T-helper 2 cell treated with Interferon-gamma antibody and Interleukin-4, amounts not matched to agents 5 μg/mL and 100 μg/mL, for 36 hours (primary cell): ENCODE measurements around the gene DNAH1.
"Not testable (repeated sequence)": the region's sequence is repeated elsewhere in the genome, so short reads cannot be mapped to it uniquely, and the experiment has no call there.

Experiments
- DNase-seq: peaks from one replicate; pipeline ENCODE4 v3.0.0; 2021; ENCODE audit warnings: low spot score
- H3K27ac Mint-ChIP-seq: one replicate; pipeline ENCODE4 v1.8.0; 2021; ENCODE audit warnings: mild to moderate bottlenecking, mixed read lengths
- H3K27me3 Mint-ChIP-seq: one replicate; pipeline ENCODE4 v1.8.0; 2021; ENCODE audit warnings: low read depth, mixed read lengths
- H3K36me3 Mint-ChIP-seq: one replicate; pipeline ENCODE4 v1.8.0; 2021; ENCODE audit warnings: low read depth, mixed read lengths
- H3K4me1 Mint-ChIP-seq: one replicate; pipeline ENCODE4 v1.8.0; 2021; ENCODE audit warnings: low read depth, mixed read lengths
- H3K4me3 Mint-ChIP-seq: one replicate; pipeline ENCODE4 v1.8.0; 2022; ENCODE audit warnings: mild to moderate bottlenecking, moderate library complexity, mixed read lengths
- H3K9me3 Mint-ChIP-seq: one replicate; pipeline ENCODE4 v1.8.0; 2021; ENCODE audit warnings: mixed read lengths

The DNAH1 gene

GRCh38 chr3:52283306-52283705 lies 32.8 kb upstream of the DNAH1 start:
- H3K9me3 Mint-ChIP-seq = no peaks in the 10 kb centered on the region
- no peak overlapping the region for H3K4me3 Mint-ChIP-seq
- H3K27me3 Mint-ChIP-seq = no peaks in the 10 kb centered on the region
- H3K27ac Mint-ChIP-seq = peak overlapping the region; percentile 55
- peaks cover 42% of the 10 kb centered on the region for H3K4me1 Mint-ChIP-seq
- H3K36me3 Mint-ChIP-seq = peaks cover 16% of the 10 kb centered on the region
- DNase-seq = no peak

DNA sequence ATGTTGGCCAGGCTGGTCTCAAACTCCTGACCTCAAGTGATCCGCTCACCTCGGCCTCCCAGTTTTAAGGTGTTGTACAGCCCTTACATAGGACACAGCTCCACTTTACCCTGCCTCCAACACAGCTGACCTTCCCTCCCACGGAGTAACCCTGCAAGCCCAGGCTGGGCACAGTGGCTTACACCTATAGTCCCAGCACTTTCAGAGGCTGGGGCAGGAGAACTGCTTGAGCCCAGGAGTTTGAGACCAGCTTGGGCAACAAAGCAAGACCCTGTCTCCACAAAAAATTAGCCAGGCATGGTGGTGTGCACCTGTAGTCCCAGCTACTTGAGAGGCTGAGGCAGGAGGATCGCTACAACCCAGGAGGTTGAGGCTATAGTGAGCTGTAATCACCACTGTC lies 32.1 kb upstream of the DNAH1 start:
- H3K9me3 Mint-ChIP-seq = not testable (repeated sequence)

DNA sequence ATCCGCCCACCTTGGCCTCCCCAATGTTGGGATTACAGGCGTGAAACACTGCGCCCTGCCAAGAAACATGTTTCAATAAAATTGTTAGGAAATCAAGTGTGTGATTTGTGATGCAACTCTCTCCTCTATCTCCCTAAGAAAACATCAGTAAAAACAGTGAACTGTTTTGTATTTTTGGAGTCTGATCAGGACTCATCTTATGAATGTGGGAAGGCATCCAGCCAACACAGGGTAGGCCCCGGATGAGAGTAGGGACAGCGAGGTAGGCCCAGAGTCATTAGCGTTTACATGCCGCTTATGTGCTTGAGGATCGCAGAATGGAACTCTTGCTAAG lies 29.4 kb upstream of the DNAH1 start:
- H3K36me3 Mint-ChIP-seq = peaks cover 13% of the 10 kb centered on the region
- peak overlapping the region; percentile 100 for H3K4me3 Mint-ChIP-seq
- no peak for DNase-seq

More for the DNA sequence above, 32.1 kb upstream of the DNAH1 start:
- peaks cover 47% of the 10 kb centered on the region for H3K4me1 Mint-ChIP-seq
- H3K27ac Mint-ChIP-seq = peak overlapping the region; percentile 31
- H3K4me3 Mint-ChIP-seq, DNase-seq, H3K27me3 Mint-ChIP-seq: not testable (repeated sequence)
- peaks cover 12% of the 10 kb centered on the region for H3K36me3 Mint-ChIP-seq

DNA sequence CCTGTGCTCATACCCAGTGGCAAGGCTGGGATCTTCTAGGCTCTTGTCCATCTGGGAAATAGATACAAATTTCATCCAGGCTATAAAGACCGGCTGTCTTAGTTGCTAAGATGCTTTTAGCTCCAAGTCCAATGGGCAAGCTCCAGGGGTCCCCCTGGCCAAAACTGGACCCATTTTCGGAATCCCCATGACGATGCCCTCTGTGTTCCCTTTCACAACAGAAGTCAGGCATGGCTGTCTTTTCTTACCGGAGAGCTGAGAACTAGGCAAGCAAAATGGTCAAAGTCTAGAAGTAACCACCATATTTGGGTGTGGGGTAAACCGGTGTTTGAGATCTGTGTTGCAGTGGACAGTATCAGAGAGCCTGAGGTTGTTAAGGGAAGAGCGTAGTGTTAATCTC lies 27.4 kb upstream of the DNAH1 start:
- Mint-ChIP-seq H3K27ac (peak overlapping the region; percentile 100), H3K4me3 (peak overlapping the region; percentile 100), H3K36me3 (peaks cover 17% of the 10 kb centered on the region), H3K27me3 (no peaks in the 10 kb centered on the region), H3K9me3 (no peaks in the 10 kb centered on the region), H3K4me1 (peaks cover 25% of the 10 kb centered on the region)
- no peak for DNase-seq

More for the DNA sequence above, 29.4 kb upstream of the DNAH1 start:
- Mint-ChIP-seq H3K27ac (peak overlapping the region; percentile 100), H3K4me1 (peaks cover 37% of the 10 kb centered on the region), H3K27me3 (no peaks in the 10 kb centered on the region), H3K9me3 (no peaks in the 10 kb centered on the region)

- DNase-seq = no peak
- no peaks in the 10 kb centered on the region for H3K27me3 Mint-ChIP-seq
- peak overlapping the region; percentile 19 for H3K27ac Mint-ChIP-seq
- H3K4me3 Mint-ChIP-seq = peak overlapping the region; percentile 28
- H3K36me3 Mint-ChIP-seq = peaks cover 13% of the 10 kb centered on the region
- H3K4me1 Mint-ChIP-seq = peaks cover 21% of the 10 kb centered on the region
- no peaks in the 10 kb centered on the region for H3K9me3 Mint-ChIP-seq
Observed at GRCh38 chr3:52289338-52289746, 26.8 kb upstream of the DNAH1 start.

GRCh38 chr3:52289747-52290595 lies 26.1 kb upstream of the DNAH1 start:
- Mint-ChIP-seq H3K27me3 (no peaks in the 10 kb centered on the region), H3K27ac (peak overlapping the region; percentile 19), H3K4me1 (peaks cover 19% of the 10 kb centered on the region), H3K9me3 (no peaks in the 10 kb centered on the region), H3K36me3 (peaks cover 13% of the 10 kb centered on the region), H3K4me3 (no peak overlapping the region)
- no peak for DNase-seq

GRCh38 chr3:52290596-52291507 lies 25.3 kb upstream of the DNAH1 start:
- H3K36me3 Mint-ChIP-seq = peaks cover 12% of the 10 kb centered on the region
- H3K27ac Mint-ChIP-seq = no peak overlapping the region
- H3K4me3 Mint-ChIP-seq = no peak overlapping the region
- H3K9me3 Mint-ChIP-seq = no peaks in the 10 kb centered on the region
- no peaks in the 10 kb centered on the region for H3K27me3 Mint-ChIP-seq
- no peak for DNase-seq
- H3K4me1 Mint-ChIP-seq = peaks cover 18% of the 10 kb centered on the region

GRCh38 chr3:52291508-52292181 lies 24.5 kb upstream of the DNAH1 start:
- Mint-ChIP-seq H3K27me3 (no peaks in the 10 kb centered on the region), H3K4me1 (peaks cover 17% of the 10 kb centered on the region), H3K4me3 (no peak overlapping the region), H3K9me3 (no peaks in the 10 kb centered on the region), H3K36me3 (peaks cover 12% of the 10 kb centered on the region), H3K27ac (no peak overlapping the region)
- no peak for DNase-seq

DNA sequence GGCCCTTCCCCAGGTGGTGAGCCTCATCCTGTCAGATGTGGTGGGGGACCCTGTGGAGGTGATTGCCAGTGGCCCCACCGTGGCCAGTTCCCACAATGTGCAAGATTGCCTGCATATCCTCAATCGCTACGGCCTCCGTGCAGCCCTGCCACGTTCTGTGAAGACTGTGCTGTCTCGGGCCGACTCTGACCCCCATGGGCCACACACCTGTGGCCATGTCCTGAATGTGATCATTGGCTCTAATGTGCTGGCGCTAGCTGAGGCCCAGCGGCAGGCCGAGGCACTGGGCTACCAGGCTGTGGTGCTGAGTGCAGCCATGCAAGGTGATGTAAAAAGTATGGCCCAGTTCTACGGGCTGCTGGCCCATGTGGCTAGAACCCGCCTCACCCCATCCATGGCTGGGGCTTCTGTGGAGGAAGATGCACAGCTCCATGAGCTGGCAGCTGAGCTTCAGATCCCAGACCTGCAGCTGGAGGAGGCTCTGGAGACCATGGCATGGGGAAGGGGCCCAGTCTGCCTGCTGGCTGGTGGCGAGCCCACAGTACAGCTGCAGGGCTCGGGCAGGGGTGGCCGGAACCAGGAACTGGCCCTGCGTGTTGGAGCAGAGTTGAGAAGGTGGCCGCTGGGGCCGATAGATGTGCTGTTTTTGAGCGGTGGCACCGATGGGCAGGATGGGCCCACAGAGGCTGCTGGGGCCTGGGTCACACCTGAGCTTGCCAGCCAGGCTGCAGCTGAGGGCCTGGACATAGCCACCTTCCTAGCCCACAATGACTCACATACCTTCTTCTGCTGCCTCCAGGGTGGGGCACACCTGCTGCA lies 23.7 kb upstream of the DNAH1 start:
- no peaks in the 10 kb centered on the region for H3K9me3 Mint-ChIP-seq
- H3K36me3 Mint-ChIP-seq = peaks cover 7% of the 10 kb centered on the region
- no peak for DNase-seq
- no peak overlapping the region for H3K27ac Mint-ChIP-seq
- no peaks in the 10 kb centered on the region for H3K27me3 Mint-ChIP-seq
- H3K4me3 Mint-ChIP-seq = no peak overlapping the region
- peaks cover 12% of the 10 kb centered on the region for H3K4me1 Mint-ChIP-seq

- Mint-ChIP-seq H3K27ac (peak overlapping the region; percentile 31), H3K4me3 (no peak overlapping the region), H3K4me1 (peaks cover 10% of the 10 kb centered on the region), H3K36me3 (peaks cover 7% of the 10 kb centered on the region), H3K9me3 (no peaks in the 10 kb centered on the region), H3K27me3 (no peaks in the 10 kb centered on the region)
- DNase-seq = no peak
Observed at GRCh38 chr3:52293491-52294319, 22.4 kb upstream of the DNAH1 start.

DNA sequence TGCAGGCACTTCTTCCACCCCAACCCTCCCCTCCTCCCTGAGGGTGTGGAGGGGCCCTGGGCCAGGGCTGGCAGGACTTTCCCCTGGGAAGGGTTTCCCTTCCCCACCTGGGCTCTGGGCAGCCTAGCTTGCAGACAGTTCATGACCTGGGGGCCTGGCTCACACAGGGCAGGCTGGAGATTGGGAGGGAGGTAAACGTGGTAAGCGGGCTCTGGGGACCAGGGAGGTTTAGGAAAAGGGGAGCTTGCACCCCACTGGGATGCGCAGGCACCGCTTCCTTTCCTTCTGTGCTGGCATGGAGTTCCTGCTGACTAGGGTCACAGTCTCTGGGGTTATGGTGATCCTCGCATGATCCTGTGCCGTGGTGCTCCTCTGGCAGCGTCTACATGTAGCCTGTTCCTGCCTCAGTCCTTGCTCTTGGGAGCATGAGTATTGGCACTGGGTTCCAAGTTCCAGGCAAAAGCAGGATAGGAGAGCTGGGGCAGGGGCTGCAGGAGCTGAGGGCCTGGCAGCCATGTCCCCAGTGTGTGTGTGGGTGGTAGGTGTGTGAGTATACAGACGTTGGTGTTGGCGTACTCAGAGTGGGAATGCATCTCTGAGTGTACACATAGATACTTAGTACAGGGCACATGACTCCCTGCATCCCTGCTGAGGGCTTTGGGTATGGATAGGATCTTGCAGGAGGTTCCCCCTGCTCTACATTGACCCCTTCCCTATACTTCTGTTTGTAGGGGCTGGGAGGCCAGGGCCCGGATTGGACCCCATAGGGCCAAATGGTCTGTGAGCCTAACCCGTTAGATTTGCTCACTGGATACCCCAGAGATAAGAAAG lies 21.6 kb upstream of the DNAH1 start:
- no peak for DNase-seq
- Mint-ChIP-seq H3K4me1 (peaks cover 3% of the 10 kb centered on the region), H3K9me3 (no peaks in the 10 kb centered on the region), H3K36me3 (peaks cover 7% of the 10 kb centered on the region), H3K27me3 (no peaks in the 10 kb centered on the region), H3K27ac (no peak overlapping the region), H3K4me3 (no peak overlapping the region)

DNA sequence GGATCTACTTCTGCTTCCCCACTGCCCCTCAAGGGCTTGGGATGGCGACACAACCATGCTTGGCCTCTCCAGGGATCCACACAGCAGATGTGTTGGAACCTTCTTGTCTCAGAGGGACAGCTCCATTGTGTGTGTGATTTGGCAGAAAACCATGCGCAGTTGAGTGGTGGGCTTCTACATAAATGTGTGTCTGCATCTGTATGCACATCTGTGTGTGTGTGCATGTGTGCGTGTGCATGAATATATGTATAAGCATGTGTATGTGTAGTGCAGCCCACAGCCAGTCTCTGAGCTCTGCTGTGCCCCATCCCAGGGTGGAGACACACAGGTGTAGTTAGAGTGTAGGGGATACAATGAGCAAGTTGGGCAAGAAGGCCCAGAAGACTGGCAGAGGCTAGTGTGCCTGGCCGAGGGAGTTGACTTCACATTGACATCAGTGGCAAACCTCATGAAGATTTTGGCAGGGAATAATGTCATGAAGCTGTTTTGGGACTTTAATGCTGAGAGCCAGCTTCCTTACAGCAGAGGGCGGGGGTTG lies 20.4 kb upstream of the DNAH1 start:
- H3K36me3 Mint-ChIP-seq = peaks cover 7% of the 10 kb centered on the region
- H3K9me3 Mint-ChIP-seq = no peaks in the 10 kb centered on the region
- peaks cover 2% of the 10 kb centered on the region for H3K4me1 Mint-ChIP-seq
- no peak overlapping the region for H3K4me3 Mint-ChIP-seq
- no peaks in the 10 kb centered on the region for H3K27me3 Mint-ChIP-seq
- no peak for DNase-seq
- H3K27ac Mint-ChIP-seq = no peak overlapping the region
